HG03558 (cell line): ENCODE data around the gene SPEM2.
A peak's percentile ranks its signal among the peaks of the same experiment; 100 is the strongest.

Source experiments
- ATAC-seq: cut with Tn5 transposase; IDR thresholded peaks from one replicate; pipeline ENCODE4 v1.9.1; 2021; ENCODE audit warnings: moderate number of reproducible peaks; ENCODE audit not compliant: unreplicated experiment; ENCODE audit errors: extremely low read depth

SPEM2 gene

DNA sequence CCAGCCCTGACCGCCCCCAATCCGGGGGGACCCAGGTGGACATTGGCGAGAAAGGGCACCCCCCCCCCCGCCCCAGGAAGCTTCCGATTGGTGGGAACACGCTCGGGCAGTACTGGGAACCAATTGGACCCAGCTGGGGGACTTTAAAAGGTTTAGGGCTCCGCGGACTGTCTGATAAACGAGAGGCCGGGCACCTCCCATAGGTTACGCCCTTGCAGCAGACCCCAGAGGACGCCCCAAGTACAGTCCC, 21.8 kb upstream of the SPEM2 start:
- ATAC-seq, result no peak

DNA sequence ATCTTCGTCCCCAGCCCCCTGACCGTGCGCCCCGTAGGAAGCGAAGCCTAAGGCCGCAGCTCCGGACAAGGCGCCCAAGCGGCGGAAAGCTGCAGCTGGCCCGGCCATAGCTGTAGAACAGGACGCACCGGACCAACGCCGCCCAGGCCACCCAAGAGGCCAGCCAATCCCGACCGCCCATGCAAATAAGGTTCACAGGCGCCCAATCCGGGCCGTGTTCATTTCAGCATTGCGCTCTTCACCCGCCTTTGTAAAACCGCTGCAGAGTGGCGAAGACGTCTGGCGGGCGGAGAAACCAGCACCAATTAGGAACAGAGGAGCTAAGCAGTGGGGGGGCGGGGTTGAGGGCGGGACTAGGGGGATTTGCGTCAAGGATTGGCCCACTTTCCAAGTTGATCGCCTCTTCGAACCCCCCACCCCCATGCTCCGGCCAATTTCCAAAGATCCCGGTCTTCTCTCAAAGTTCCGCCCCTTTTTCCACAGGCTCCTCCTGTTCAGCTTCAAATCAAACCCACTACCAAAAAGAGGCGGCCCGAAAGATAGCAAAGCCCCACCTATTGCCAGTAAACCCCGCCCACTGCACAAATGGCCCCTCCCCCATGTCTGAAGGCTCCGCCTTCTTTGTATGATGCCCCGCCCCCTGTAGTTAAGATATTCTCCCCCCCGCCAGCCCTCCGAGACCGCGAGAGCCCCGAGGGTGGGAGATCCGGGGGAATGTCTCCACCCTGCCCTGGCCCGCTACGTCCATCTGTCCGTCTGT, 21.3 kb upstream of the SPEM2 start, which contains the start of gene TMEM256:
Gene TMEM256, minus strand, starts transcription at position 121 of the 760 bp plus-strand sequence. Its CDS starts 13 bp downstream, at position 108.
- peak; percentile 76 for ATAC-seq

DNA sequence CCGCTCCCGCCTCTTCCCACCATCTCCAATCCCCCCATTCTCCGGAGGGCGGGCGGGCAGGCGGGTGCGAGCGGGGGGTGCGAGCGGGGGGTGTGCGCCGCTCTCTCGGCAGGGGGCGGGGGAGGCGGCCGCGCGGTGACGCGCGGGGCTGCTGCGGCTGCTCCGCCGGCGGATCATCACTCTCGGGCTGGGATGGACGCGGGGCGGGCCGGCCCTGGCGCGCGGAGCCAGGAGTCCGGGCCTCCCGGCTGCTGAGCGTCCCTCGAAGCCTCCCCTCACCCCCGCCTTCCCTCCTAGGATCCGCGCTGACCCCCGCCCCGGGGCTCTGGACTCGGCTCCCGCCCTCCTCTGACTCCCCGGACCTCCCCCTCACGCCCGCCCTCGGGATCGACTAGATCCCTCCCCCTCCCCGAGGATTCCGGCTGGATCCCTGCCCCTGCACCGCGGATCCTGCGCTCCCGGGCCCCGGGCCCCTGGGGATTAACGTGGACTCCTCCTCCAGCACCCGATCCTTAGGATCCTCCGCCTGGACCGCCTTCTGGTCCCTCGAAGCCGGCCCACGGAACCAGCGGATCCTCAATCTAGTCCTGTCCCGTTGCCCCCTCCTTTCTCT, 20.6 kb upstream of the SPEM2 start:
- peak; percentile 2 for ATAC-seq

DNA sequence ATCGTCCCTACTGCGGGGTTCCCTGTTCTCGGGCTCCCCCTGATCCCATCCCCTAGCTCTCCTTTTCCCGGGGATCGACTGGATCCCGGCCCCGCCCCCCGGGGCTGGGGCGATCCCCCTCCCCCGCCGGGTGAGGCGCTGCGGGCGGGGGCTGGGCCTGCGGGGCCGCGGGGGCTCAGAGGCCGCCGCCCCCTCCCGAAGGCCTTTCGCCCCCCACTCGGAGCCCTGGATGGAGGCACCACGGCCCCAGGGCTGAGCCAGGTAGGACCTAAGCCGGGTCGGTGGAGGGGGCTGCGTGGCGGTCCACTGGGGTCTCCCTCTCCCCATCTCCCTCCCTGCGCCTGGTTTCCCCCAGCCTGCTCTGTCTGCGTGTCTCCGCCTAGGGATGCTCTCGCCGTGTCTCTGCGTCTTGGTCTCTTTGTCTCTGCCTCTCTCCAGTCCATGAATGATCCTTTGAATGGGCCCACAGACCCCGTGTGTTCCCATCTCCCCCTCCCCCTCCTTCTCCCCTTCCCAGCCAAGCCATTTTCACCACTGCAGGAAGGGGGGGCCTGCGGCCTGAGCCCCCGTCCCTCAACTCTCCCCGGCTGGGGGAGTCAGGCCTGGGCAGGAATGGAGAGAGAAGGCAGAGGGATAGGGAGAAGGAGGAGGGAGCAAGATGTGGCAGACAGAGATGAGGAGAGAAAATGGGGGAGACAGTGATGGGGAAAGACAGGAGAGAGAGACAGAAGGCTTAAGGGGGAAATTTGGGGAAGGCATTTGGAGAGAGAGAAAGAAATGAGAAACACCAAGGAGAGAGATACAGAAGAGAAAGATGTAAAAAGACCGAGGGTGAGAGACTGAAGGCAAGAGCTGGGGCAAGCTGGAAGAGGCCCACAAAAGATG, 19.8 kb upstream of the SPEM2 start:
- no peak for ATAC-seq

DNA sequence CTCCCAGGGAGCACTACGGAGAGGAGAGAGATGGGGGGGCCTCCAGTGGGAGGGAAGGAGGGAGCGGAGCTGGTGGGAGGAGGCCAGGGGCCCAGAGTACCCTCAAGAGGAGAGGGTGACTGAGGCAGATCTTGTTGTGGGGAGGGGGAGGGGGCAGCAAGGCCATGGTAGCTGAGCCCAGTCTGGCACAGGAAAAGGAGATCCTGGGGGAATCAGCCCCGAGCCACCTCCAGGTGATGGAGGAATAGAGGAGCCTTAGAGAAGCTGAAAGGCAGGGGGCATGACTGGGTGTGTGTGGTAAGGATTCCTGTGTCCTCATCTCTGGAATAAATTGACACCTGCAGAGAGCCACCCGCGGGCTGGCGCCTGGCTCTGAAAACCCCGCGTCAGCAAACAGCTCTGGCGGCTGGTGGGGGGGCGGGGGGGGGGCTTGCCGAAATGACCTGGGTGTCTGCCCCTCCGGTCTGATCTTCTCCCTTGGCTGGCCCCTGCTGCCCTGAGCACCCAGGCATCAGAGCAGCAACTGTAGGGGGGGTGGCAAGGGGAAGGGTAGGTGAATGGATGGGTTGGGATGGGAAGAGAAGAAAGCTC, 19.1 kb upstream of the SPEM2 start:
- ATAC-seq, result no peak

DNA sequence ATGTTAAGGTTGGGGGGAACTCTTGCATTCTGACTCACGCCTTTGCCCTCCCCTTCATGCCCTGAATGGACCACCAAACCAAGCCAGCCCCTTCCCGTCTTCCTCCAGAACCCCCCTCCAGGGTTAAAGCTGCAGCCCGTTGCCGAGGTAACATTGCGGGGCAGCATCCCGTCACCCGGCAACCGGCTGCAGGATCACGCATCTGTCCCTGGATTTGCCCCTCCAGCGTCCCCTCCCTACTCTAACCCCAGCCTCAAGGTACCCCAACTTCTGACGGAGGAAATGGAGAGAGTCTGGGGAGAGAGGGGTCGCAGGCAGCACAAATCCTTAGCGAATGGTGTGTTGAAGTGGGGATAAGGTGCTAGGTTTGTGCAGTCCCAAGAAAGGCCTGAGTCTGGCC, 18.3 kb upstream of the SPEM2 start:
- ATAC-seq, result no peak

DNA sequence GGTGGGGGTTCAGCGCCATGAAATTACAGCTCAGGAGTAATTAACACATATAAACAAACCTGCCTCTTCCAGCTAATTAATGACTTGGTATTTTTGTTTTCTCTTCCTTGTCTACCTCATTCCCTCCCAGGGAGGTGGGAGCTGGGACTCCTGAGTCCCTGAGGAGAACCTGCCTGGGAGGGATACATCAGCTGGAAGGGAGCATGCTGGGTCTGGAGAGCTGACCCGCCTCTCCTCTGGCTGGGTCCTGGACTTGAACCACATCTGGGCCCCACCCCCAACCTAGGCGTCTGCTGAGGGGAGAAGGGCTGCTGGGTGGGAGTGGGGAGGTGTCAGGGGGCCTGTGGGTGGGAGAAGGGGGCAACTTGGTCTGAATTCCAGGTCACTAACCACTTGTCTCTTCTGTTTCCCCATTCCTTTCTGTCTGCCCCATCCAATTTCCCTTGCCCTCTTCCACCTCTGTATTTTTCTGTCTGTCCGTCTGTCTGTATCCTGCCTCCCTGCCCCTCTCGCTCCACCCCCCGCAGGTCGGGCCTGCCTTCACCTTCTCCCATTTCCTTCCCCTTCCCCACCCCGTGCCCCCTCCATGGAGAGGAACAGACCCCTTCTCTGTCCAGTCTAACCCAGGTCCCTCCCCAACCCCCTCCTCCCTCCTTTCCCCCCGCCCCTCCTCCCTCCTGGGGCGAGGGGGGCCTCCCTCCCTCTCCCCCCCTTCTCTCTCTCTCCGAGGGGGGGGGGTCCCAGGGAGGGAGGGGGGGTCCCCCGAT, 17.7 kb upstream of the SPEM2 start, which contains the start of gene NLGN2:
Gene NLGN2, plus strand, starts transcription at position 361 of the 767 bp plus-strand sequence. CDS start 411 bp downstream, outside the sequence.
- ATAC-seq, result no peak

DNA sequence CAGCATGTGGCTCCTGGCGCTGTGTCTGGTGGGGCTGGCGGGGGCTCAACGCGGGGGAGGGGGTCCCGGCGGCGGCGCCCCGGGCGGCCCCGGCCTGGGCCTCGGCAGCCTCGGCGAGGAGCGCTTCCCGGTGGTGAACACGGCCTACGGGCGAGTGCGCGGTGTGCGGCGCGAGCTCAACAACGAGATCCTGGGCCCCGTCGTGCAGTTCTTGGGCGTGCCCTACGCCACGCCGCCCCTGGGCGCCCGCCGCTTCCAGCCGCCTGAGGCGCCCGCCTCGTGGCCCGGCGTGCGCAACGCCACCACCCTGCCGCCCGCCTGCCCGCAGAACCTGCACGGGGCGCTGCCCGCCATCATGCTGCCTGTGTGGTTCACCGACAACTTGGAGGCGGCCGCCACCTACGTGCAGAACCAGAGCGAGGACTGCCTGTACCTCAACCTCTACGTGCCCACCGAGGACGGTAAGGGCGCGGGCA, 17.1 kb upstream of the SPEM2 start:
- no peak for ATAC-seq

DNA sequence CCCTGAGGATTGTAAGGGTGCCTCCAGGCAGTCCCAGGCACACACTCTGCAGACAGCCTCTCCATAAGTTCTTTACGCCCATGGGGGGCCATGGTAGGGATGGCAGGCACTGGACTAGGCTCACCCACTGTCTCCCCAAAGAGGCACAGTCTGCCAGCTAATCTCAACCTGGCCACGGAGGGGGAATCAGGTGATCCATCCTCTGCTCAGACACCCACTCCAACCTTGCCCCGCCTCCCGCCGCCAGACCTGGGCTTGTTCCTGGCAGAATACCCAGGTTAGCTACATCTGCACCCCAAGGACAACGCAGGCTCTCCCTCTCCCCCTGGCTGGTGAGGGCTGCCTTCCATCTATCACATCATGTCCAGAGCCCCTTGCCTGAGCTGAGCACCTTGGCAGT, 16.6 kb upstream of the SPEM2 start:
- no peak for ATAC-seq

DNA sequence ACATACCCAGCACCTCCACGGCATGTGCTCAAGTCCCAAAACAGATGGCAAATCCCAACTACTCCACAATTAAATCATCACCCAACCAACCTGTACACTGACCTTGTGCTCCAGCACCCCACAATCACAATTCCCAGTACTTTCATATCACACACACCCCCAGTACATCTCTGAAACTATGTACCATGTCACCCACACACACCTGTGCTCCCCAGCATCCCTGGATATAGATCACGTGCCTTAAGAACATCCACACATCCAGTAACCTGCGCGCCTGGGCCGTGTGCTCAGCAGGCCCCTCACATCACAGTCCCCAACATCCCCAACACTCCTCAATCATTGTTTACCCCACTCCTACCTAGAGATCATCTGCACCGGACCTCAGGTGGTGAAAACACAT, 15.7 kb upstream of the SPEM2 start:
- ATAC-seq, result no peak

DNA sequence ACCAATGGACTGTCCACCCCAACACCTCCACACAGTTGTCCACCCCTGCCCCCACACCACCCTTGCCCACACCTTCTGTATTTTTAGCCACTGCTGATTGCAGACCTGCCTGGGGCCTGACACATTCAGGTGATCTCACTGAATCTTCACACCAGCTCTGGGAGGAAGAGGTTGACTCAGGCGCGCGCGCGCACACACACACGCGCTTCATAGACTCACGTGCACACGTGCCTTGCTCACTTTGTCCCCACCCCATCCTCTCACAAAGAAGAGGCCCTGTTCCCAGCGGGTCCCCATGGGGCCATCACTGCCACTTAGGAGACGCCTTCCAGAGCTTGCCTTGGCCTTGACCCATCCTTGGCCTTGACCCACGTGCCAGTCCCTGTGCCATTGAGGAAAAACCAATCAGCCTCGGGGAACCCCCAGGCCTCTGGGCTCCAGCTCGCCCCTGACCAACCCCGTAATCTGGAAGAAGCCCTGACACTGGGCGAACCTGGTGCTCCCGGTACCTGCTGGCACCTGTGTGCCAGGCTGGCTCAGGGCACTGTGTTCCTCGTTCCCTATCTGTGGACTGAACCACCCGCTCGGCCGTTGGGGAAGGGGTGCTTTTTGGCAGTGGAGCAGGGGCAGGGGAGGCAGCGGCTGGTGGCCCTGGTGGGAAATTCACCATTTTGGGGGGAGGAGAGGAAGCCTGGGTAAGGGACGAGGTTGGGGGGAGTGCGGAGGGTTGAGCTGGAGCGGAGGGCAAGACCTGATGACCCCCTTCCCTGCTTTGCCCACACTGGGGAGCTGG, 14.6 kb upstream of the SPEM2 start:
- ATAC-seq, result no peak

DNA sequence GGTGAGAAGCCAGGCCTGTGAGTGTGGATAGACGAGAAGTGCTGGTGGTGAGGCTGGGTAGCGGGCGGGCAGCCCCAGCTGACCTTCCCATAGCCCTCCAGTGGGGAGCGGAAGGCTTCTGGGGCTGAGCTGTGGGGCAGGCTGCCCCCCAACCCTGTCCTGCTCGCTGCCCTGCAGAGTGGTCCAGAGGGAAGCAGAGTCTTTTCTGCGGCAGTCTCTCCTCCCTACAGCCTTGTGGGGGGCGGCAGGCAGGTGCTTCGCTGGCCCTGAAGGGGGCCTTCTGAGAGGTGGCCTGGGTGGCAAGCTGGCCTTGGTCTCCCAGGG, 14.0 kb upstream of the SPEM2 start:
- no peak for ATAC-seq

DNA sequence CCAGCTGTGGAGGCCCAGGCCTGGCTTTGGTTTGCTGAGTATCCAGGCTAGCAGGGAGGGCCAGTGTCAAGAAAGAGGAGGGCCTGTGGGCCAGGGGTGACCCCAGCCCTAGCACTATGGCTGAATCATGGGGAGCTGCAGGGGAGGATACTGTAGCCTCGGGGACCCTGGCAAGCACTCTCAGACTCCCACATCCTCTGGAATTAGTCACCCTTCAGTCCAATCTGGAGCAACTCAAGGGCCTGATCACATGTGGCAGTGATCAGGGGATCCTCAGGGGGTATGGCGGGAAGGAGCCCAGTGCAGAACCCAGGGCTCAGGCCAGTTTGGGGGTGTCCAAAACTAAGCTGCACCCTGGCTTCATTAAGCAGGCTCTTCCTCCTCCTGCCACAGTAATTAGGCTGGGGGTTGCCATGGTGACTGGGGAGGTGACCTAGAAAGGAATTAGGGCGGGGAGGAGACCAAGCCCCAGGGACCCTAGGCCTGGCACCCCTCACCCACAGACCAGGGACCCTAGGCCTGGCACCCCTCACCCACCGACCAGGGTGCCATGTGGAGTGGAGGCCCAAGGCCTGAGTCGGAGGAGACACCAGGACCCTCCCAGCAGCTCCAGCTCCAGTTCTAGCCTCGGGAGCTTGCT, 11.9 kb upstream of the SPEM2 start:
- ATAC-seq, result no peak

DNA sequence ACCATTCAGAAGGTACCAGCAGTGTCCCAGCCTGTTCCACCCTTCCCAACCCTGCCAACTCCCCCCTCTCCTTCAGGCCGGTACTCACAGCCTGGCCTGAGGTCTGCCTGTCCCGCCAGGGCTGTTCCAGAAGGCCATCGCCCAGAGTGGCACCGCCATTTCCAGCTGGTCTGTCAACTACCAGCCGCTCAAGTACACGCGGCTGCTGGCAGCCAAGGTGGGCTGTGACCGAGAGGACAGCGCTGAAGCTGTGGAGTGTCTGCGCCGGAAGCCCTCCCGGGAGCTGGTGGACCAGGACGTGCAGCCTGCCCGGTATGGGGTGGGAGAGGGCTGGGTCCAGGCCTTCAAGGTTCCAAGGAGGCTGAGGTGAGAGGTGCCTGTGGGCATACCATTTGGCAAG, 10.6 kb upstream of the SPEM2 start:
- no peak for ATAC-seq

DNA sequence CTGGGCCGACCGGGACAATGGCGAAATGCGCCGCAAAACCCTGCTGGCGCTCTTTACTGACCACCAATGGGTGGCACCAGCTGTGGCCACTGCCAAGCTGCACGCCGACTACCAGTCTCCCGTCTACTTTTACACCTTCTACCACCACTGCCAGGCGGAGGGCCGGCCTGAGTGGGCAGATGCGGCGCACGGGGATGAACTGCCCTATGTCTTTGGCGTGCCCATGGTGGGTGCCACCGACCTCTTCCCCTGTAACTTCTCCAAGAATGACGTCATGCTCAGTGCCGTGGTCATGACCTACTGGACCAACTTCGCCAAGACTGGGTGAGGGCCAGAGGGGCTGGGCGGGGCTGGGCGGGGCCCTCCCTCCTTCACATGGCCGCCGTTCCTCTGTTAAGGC, 9.6 kb upstream of the SPEM2 start:
- ATAC-seq, result no peak

DNA sequence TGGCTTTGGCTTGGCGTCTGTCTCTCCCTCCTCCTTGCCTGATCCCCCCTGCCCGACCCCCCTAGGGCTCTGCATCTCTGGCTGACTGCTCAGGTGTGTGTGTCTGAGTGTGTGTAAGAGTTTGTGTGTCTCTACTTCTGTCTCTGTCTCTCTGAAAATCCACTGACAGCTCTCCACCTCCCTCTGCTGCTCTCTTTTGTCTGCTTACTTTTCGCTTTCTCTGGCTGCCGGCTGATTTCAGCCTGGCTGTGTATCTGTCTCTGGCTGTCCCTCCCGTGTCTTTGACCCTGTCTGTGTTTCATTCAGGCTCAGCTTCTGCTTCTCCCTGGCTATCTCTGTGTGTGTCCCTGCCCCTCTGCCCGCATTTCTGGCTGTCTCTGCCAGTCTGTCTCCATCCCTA, 9.1 kb upstream of the SPEM2 start:
- no peak for ATAC-seq

DNA sequence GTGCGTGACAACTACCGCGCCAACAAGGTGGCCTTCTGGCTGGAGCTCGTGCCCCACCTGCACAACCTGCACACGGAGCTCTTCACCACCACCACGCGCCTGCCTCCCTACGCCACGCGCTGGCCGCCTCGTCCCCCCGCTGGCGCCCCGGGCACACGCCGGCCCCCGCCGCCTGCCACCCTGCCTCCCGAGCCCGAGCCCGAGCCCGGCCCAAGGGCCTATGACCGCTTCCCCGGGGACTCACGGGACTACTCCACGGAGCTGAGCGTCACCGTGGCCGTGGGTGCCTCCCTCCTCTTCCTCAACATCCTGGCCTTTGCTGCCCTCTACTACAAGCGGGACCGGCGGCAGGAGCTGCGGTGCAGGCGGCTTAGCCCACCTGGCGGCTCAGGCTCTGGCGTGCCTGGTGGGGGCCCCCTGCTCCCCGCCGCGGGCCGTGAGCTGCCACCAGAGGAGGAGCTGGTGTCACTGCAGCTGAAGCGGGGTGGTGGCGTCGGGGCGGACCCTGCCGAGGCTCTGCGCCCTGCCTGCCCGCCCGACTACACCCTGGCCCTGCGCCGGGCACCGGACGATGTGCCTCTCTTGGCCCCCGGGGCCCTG, 8.3 kb upstream of the SPEM2 start:
- no peak for ATAC-seq

DNA sequence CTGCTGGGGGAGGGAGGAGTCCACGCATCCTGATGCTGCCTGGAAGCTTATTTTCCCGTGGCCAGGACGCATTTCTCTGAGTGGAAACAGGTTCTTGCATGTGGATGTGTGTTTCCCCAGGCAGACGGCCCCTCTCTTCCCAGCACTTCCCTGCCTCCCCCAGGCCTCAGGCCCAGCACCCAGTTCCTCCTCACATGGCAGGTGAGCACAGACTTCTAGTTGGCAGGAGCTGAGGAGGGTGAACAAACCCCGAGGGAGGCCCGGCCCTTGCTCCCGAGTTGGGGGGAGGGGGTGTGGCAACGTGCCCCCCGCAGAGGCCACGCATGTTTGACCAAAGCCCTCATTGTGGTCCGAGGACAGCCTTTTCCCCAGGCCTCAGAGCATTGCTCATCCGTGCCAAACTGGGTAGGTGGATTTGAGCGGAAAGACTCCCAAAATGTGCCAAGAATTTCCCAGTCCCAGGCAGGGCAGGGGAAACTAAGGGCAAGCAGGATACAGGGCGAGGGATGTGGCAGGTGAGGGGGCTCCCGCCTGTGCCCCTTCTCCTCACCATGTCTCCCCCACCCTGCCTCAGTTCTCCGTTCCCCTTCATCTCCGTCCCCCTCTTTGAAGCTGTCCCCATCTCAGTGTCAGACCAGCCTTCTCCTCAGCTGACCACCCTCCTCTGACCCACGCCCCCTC, 6.8 kb upstream of the SPEM2 start:
- ATAC-seq, result no peak
